Activated CD4-positive, alpha-beta T cell treated with anti-CD3 and anti-CD28 coated beads for 36 hours (primary cell): Measurements from ENCODE around the gene WNT9B. TPM values are rescaled to one million over a fixed set of nuclear protein-coding genes. Genes with fewer than 3 reads are reported as not detected.

Experiments
- ATAC-seq: fragments of 200-7000 bp; cut with Tn5 transposase; one replicate; pipeline ENCODE4 v1.10.0; 2021; ENCODE audit warnings: mild to moderate bottlenecking, moderate library complexity
- CTCF ChIA-PET: fragments of 350-600 bp; sonication (Branson Sonifier 250); formaldehyde crosslinking; loops from one replicate; lab custom pipeline; 2021; ENCODE audit warnings: antibody characterized with exemption; lab: Charles Lee
- POLR2A ChIA-PET: fragments of 350-600 bp; sonication (Branson Sonifier 250); formaldehyde crosslinking; loops from one replicate; lab custom pipeline; 2021; ENCODE audit warnings: antibody characterized with exemption, inconsistent platforms; lab: Charles Lee
- DNase-seq: peaks from one replicate; pipeline ENCODE4 v3.0.0-alpha.2; 2020
- H3K27ac Mint-ChIP-seq: one replicate; pipeline ENCODE4 v1.8.0; 2021; ENCODE audit warnings: mixed read lengths
- H3K27me3 Mint-ChIP-seq: one replicate; pipeline ENCODE4 v1.8.0; 2021; ENCODE audit warnings: mixed read lengths
- H3K36me3 Mint-ChIP-seq: one replicate; pipeline ENCODE4 v1.8.0; 2021; ENCODE audit warnings: low read depth, mixed read lengths
- H3K4me1 Mint-ChIP-seq: one replicate; pipeline ENCODE4 v1.8.0; 2021; ENCODE audit warnings: mixed read lengths
- H3K4me3 Mint-ChIP-seq: one replicate; pipeline ENCODE4 v1.8.0; 2021; ENCODE audit warnings: mild to moderate bottlenecking, moderate library complexity, mixed read lengths
- H3K9me3 Mint-ChIP-seq: one replicate; pipeline ENCODE4 v1.8.0; 2021; ENCODE audit warnings: low read depth, mixed read lengths
- intact Hi-C, 2 experiments: fragments of 100-400 bp; cut with DNase I in 1 of 2; cut with micrococcal nuclease in 1 of 2; formaldehyde crosslinking; loops; one replicate each; pipeline versions ENCODE4 v1.14.2 to v1.15.1; 2022 to 2024; cut with DNase I, micrococcal nuclease
- total RNA-seq, 2 experiments: library from RNA; stranded (reverse); gene quantifications; one replicate each; pipeline ENCODE4 v1.2.3, GENCODE V29; 2021

Gene WNT9B
- total RNA-seq, 2 experiments from 2014 or later = not detected

DNA sequence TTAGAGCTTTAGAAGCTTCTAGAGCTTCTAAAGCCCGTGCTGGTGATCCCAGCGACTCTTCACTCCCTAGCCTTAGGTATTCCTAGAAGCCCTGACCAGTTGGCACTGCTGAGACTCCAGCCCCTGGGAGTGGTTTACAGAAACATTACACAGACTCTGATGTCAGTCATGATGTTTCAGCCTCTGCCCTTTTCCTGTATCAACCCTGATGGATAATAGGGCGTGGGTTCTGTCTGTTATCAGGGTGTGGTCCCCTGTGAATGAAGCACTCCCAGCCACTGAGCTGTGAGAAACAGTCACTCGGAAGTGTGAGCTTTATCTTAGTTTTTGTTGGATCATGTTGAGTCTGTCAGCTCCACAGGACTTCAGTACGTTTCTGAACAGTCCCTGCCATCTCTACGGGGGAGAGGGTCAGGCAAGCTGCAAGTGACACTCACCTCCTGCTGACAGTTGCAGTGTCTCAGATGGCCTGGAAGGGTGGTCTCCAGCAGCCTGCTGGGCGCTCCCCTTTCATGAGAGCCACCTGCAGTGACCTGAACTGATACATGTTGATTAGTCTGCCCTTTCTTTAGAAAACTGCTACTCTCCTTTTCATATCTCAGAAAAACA, 84.4 kb downstream of the WNT9B start:
- ChIA-PET CTCF (no interaction called here), POLR2A (no interaction called here)
- Mint-ChIP-seq H3K36me3 (peaks cover 56% of the 10 kb centered on the region), H3K4me1 (no peaks in the 10 kb centered on the region), H3K27me3 (no peaks in the 10 kb centered on the region), H3K4me3 (no peak overlapping the region), H3K27ac (no peak overlapping the region), H3K9me3 (no peaks in the 10 kb centered on the region)
- DNase-seq = no peak
- intact Hi-C loops = no loop called here
- ATAC-seq = no peak

Other genes starting within 250 kb of the WNT9B start
- gene WNT3, start 32.9 kb upstream of the WNT9B start, total RNA-seq = under 1 TPM; 0.09 to 0.12 TPM
- gene GOSR2, start 71.6 kb downstream of the WNT9B start, total RNA-seq = 10 to 100 TPM; 38.9 to 42.7 TPM
- gene RPRML, start 127.7 kb downstream of the WNT9B start, total RNA-seq = not detected